H1 (cell line): Measurements from ENCODE around the gene GALR2. TPM values are rescaled to one million over a fixed set of nuclear protein-coding genes. Genes with fewer than 3 reads are reported as not detected.

Experiments
- CTCF ChIA-PET: fragments of 300-600 bp; sonication (Branson Sonifier 250); formaldehyde crosslinking; loops from one replicate; lab custom pipeline; 2021; ENCODE audit not compliant: partially characterized antibody; lab: Charles Lee
- POLR2A ChIA-PET: fragments of 300-600 bp; sonication (Branson Sonifier 250); formaldehyde crosslinking; loops from one replicate; lab custom pipeline; 2021; ENCODE audit warnings: inconsistent platforms; ENCODE audit not compliant: partially characterized antibody; lab: Charles Lee
- DNase-seq, 2 experiments: peaks; one replicate each; pipeline versions ENCODE4 v3.0.0 to v3.0.0-alpha.2; 2010 to 2022; ENCODE audit warnings: low spot score in 2 of 2, low read depth in 1 of 2, mixed read lengths in 1 of 2
- FAIRE-seq: peaks from 2 replicates; lab custom pipeline; 2011; peaks lifted over from hg19 to GRCh38; lab: Jason Lieb, UNC
- H2AFZ ChIP-seq: 2 replicates; pipeline ENCODE4 v1.8.1; 2012; ENCODE audit warnings: low read length, inconsistent platforms
- H2AK5ac ChIP-seq: 2 replicates; pipeline ENCODE4 v1.6.1; 2013; ENCODE audit warnings: low read depth, low read length
- H2BK120ac ChIP-seq: replicated peaks from 2 replicates; pipeline ENCODE3; 2013; ENCODE audit warnings: low read depth, low read length, inconsistent platforms
- H2BK12ac ChIP-seq: 2 replicates; pipeline ENCODE4 v1.6.1; 2013; ENCODE audit warnings: low read depth, low read length
- H2BK15ac ChIP-seq: 2 replicates; pipeline ENCODE4 v1.6.1; 2013; ENCODE audit warnings: low read length
- H2BK20ac ChIP-seq: 2 replicates; pipeline ENCODE4 v1.6.1; 2013; ENCODE audit warnings: low read length
- H2BK5ac ChIP-seq: 2 replicates; pipeline ENCODE4 v1.6.1; 2013; ENCODE audit warnings: low read depth, low read length
- H3K14ac ChIP-seq: 2 replicates; pipeline ENCODE4 v1.6.1; 2013; ENCODE audit warnings: inconsistent platforms; ENCODE audit not compliant: insufficient read length
- H3K18ac ChIP-seq: 2 replicates; pipeline ENCODE4 v1.6.1; 2013; ENCODE audit warnings: low read length; ENCODE audit errors: extremely low read depth
- H3K23ac ChIP-seq: 2 replicates; pipeline ENCODE4 v1.6.1; 2013; ENCODE audit warnings: inconsistent platforms; ENCODE audit not compliant: insufficient read length
- H3K23me2 ChIP-seq: 2 replicates; pipeline ENCODE4 v1.6.1; 2013; ENCODE audit warnings: low read depth, low read length
- H3K27ac ChIP-seq: 2 replicates; pipeline ENCODE4 v1.6.1; 2011; ENCODE audit warnings: low read depth, low read length, inconsistent platforms
- H3K27me3 ChIP-seq, 4 experiments: replicated peaks in 1 of 4; 1 replicate in 1 of 4; 2 replicates in 3 of 4; pipeline versions ENCODE4 v1.6.1 to v1.8.1; 2011 to 2013; ENCODE audit warnings: low read length in 3 of 4, mild to moderate bottlenecking in 3 of 4, inconsistent platforms in 2 of 4, mixed read lengths in 2 of 4, moderate library complexity in 1 of 4; ENCODE audit not compliant: control insufficient read depth in 3 of 4, insufficient read depth in 3 of 4; ENCODE audit errors: extremely low read depth in 1 of 4
- H3K36me3 ChIP-seq, 4 experiments: 2 replicates each; pipeline versions ENCODE4 v1.6.1 to v1.8.1; 2011 to 2013; ENCODE audit warnings: mild to moderate bottlenecking in 4 of 4, low read length in 3 of 4, moderate library complexity in 2 of 4, control low read depth in 1 of 4, inconsistent platforms in 1 of 4; ENCODE audit not compliant: insufficient read depth in 4 of 4, control insufficient read depth in 2 of 4
- H3K4ac ChIP-seq: replicated peaks from 2 replicates; pipeline ENCODE3; 2013; ENCODE audit warnings: low read length, low read depth, mixed read lengths, inconsistent platforms; ENCODE audit not compliant: insufficient read length
- H3K4me1 ChIP-seq, 4 experiments: replicated peaks in 1 of 4; 1 replicate in 1 of 4; 2 replicates in 3 of 4; pipeline versions ENCODE4 v1.6.1 to v1.8.1; 2011 to 2013; ENCODE audit warnings: low read length in 3 of 4, inconsistent platforms in 2 of 4, mixed read lengths in 1 of 4; ENCODE audit not compliant: insufficient read depth in 4 of 4, control insufficient read depth in 3 of 4
- H3K4me2 ChIP-seq, 2 experiments: 2 replicates each; pipeline versions ENCODE4 v1.6.1 to v1.8.1; 2011 to 2013; ENCODE audit warnings: low read depth in 2 of 2, low read length in 2 of 2, control low read depth in 1 of 2, inconsistent platforms in 1 of 2, mild to moderate bottlenecking in 1 of 2; ENCODE audit not compliant: insufficient read depth in 1 of 2
- H3K4me3 ChIP-seq, 4 experiments: fragments of 200-600, 300-600 bp in 1 of 4; sonication (generic), shearing (Covaris generic), sonication (Bioruptor Twin) in 1 of 4; 2 replicates each; pipeline versions ENCODE4 v1.5.1 to v1.8.1; 2011 to 2016; ENCODE audit warnings: low read length in 4 of 4, low read depth in 3 of 4, control low read depth in 2 of 4, inconsistent platforms in 2 of 4, mild to moderate bottlenecking in 2 of 4, mixed read lengths in 1 of 4, moderate library complexity in 1 of 4; ENCODE audit not compliant: insufficient read depth in 2 of 4; ENCODE audit errors: extremely low read depth in 1 of 4
- H3K56ac ChIP-seq: replicated peaks from 2 replicates; pipeline ENCODE3; 2013; ENCODE audit warnings: low read depth, mild to moderate bottlenecking, mixed read lengths, low read length, inconsistent platforms; ENCODE audit not compliant: insufficient read length
- H3K79me1 ChIP-seq: 2 replicates; pipeline ENCODE4 v1.6.1; 2013; ENCODE audit warnings: low read depth, low read length, control low read depth
- H3K79me2 ChIP-seq, 2 experiments: 2 replicates each; pipeline versions ENCODE4 v1.6.1 to v1.8.1; 2012 to 2013; ENCODE audit warnings: low read length in 2 of 2, mild to moderate bottlenecking in 2 of 2, inconsistent platforms in 1 of 2; ENCODE audit not compliant: insufficient read depth in 2 of 2, control insufficient read depth in 1 of 2
- H3K9ac ChIP-seq, 4 experiments: replicated peaks in 1 of 4; 1 replicate in 1 of 4; 2 replicates in 3 of 4; pipeline versions ENCODE4 v1.6.1 to v1.8.1; 2011 to 2013; ENCODE audit warnings: low read depth in 3 of 4, low read length in 3 of 4, control low read depth in 2 of 4, mild to moderate bottlenecking in 2 of 4, moderate library complexity in 2 of 4, inconsistent platforms in 1 of 4; ENCODE audit errors: extremely low read depth in 1 of 4
- H3K9me3 ChIP-seq, 2 experiments: 2 replicates each; pipeline versions ENCODE4 v1.6.1 to v1.8.1; 2012 to 2013; ENCODE audit warnings: mild to moderate bottlenecking in 2 of 2, moderate library complexity in 2 of 2, control low read depth in 1 of 2, inconsistent platforms in 1 of 2, low read depth in 1 of 2, low read length in 1 of 2, mixed read lengths in 1 of 2; ENCODE audit not compliant: insufficient read depth in 2 of 2
- H4K20me1 ChIP-seq, 2 experiments: replicated peaks in 1 of 2; 2 replicates each; pipeline versions ENCODE3 to v1.8.1; 2011 to 2013; ENCODE audit warnings: inconsistent platforms in 2 of 2, low read length in 2 of 2, mild to moderate bottlenecking in 1 of 2; ENCODE audit not compliant: insufficient read depth in 2 of 2, control insufficient read depth in 1 of 2
- H4K5ac ChIP-seq: 2 replicates; pipeline ENCODE4 v1.6.1; 2013; ENCODE audit warnings: low read length, low read depth, mixed read lengths, inconsistent platforms; ENCODE audit not compliant: insufficient read length
- H4K8ac ChIP-seq: 2 replicates; pipeline ENCODE4 v1.8.0; 2013; ENCODE audit warnings: mild to moderate bottlenecking, moderate library complexity, low read length, inconsistent platforms; ENCODE audit not compliant: insufficient read depth; ENCODE audit errors: extremely low read depth
- H4K91ac ChIP-seq: replicated peaks from 2 replicates; pipeline ENCODE3; 2013; ENCODE audit warnings: low read length, mixed read lengths, inconsistent platforms; ENCODE audit not compliant: insufficient read length
- WGBS, 2 experiments: shearing (Covaris generic) in 1 of 2; methylation state at CpG; one replicate each; pipeline versions ENCODE4 v1.1.6 to v1.1.7; 2013 to 2015; ENCODE audit warnings: low lambda C conversion rate in 2 of 2, mixed read lengths in 2 of 2, inconsistent platforms in 1 of 2, low coverage in 1 of 2, missing lambda C conversion rate in 1 of 2; ENCODE audit not compliant: insufficient replicate concordance in 2 of 2, insufficient coverage in 1 of 2, insufficient read length in 1 of 2; ENCODE audit errors: extremely low coverage in 1 of 2, missing lambda C conversion rate in 1 of 2; 5-methylcytosine and 5-hydroxymethylcytosine counted together
- polyA plus RNA-seq, 7 experiments: library from polyadenylated mRNA; depleted of rRNA in 3 of 7; stranded (reverse) in 5 of 7; unstranded in 2 of 7; fragments of >200 nt in 5 of 7; fragments of 200-250 nt in 2 of 7; gene quantifications; 1 replicate in 5 of 7; 2 replicates in 1 of 7; 4 replicates in 1 of 7; pipeline versions ENCODE4 v1.2.1 to v1.2.3, GENCODE V29; 2011 to 2013; ENCODE audit warnings: missing spikeins in 2 of 7, mixed read lengths in 2 of 7
- total RNA-seq: library from RNA; stranded (reverse); fragmentation: NEBNext Ultra II Directional; extraction: Animal tissue kit (Norgen Biotek cat#: 25700); gene quantifications from 2 replicates; pipeline ENCODE4 v1.2.1, GENCODE V29; 2021

GALR2 gene
- total and polyA plus RNA-seq, 2 of the 8 experiments (the other 6 are each of a cell fraction or from before 2014, with no cell fraction given): 0.86 to 2.2 TPM

- Histone ChIP-seq H3K4ac (no peak overlapping the region), H2BK20ac (no peak overlapping the region), H2BK12ac (no peak overlapping the region), H3K36me3 (no peaks in the 10 kb centered on the region), H4K20me1 (no peaks in the 10 kb centered on the region), H3K4me3 (no peak overlapping the region), H3K27me3 (no peaks in the 10 kb centered on the region), H3K9me3 (no peaks in the 10 kb centered on the region), H3K23me2 (no peaks in the 10 kb centered on the region), H3K4me2 (no peak overlapping the region), H3K79me1 (no peaks in the 10 kb centered on the region), H3K79me2 (no peaks in the 10 kb centered on the region), H3K56ac (no peak overlapping the region), H2AK5ac (no peak overlapping the region), H3K23ac (no peak overlapping the region), H4K91ac (no peak overlapping the region), H2BK5ac (no peak overlapping the region), H4K5ac (no peak overlapping the region), H4K8ac (no peak overlapping the region), H3K27ac (no peak overlapping the region), H3K14ac (no peak overlapping the region), H2BK120ac (no peak overlapping the region), H3K9ac (no peak overlapping the region), H3K4me1 (peaks cover 0 to 12% (median 4%) of the 10 kb centered on the region in 4 experiments; a peak in 6 of 7 replicates), H3K18ac (no peak overlapping the region), H2AFZ (no peak overlapping the region), H2BK15ac (no peak overlapping the region)
- FAIRE-seq: no peak
- DNase-seq: no peak
- WGBS, 2 experiments: 92% methylated on average over 11 of the region's 12 CpGs; no CpG with 5 or more reads in 1 of the 2 experiments
- POLR2A ChIA-PET: interaction anchor here (0.9 kb wide), 1 partner anchor 55 kb away, joined by 4 read pairs; no protein-coding TSS in a partner anchor
- CTCF ChIA-PET: interaction anchor here (0.7 to 13.7 kb wide), 5 partner anchors 12 to 481 kb away, joined by 3 to 229 read pairs (median 3); partner anchors contain the start of gene CDK3
These were observed 49.3 kb upstream of the GALR2 start for GRCh38 chr17:76025294-76025693.
